SJCRH30 (cell line): ENCODE results near the gene RAMACL. TPM values are rescaled to one million over a fixed set of nuclear protein-coding genes. Genes with fewer than 3 reads are reported as not detected.

ENCODE experiments used
- DNase-seq, 2 experiments: peaks; one replicate each; pipeline ENCODE4 v3.0.0-alpha.2; 2015 to 2020
- H3K27ac ChIP-seq: fragments of 250-450 bp; sonication (Bioruptor Pico); 2 replicates; pipeline ENCODE4 v1.5.1; 2020; ENCODE audit warnings: mild to moderate bottlenecking, moderate library complexity
- H3K27me3 ChIP-seq: fragments of 250-450 bp; sonication (Bioruptor Pico); 2 replicates; pipeline ENCODE4 v1.5.1; 2020; ENCODE audit warnings: mild to moderate bottlenecking, moderate library complexity
- H3K36me3 ChIP-seq: fragments of 250-450 bp; sonication (Bioruptor Pico); 2 replicates; pipeline ENCODE4 v1.5.1; 2020; ENCODE audit warnings: mild to moderate bottlenecking, moderate library complexity
- H3K4me1 ChIP-seq: fragments of 250-450 bp; sonication (Bioruptor Pico); 2 replicates; pipeline ENCODE4 v1.5.1; 2020; ENCODE audit warnings: mild to moderate bottlenecking, moderate library complexity
- H3K4me3 ChIP-seq: fragments of 250-450 bp; sonication (Bioruptor Pico); 2 replicates; pipeline ENCODE4 v1.5.1; 2020; ENCODE audit warnings: mild to moderate bottlenecking, moderate library complexity
- H3K9me3 ChIP-seq: fragments of 250-450 bp; sonication (Bioruptor Pico); replicated peaks from 2 replicates; pipeline ENCODE4 v1.5.1; 2020; ENCODE audit warnings: mild to moderate bottlenecking, moderate library complexity
- total RNA-seq: library from RNA; depleted of rRNA; stranded (reverse); fragments of >200 nt; shearing (Covaris generic); gene quantifications from 2 replicates; pipeline ENCODE4 v1.2.3, GENCODE V29; 2014

Gene RAMACL
- total RNA-seq, 1 experiment from 2014 or later = 0.12 TPM

- H3K4me3 ChIP-seq = no peak overlapping the region
- DNase-seq = no peak
- H3K27me3 ChIP-seq = no peaks in the 10 kb centered on the region
- no peak overlapping the region for H3K27ac ChIP-seq
- no peaks in the 10 kb centered on the region for H3K36me3 ChIP-seq
- peaks cover 15% of the 10 kb centered on the region for H3K4me1 ChIP-seq
- H3K9me3 ChIP-seq = no peaks in the 10 kb centered on the region
Measured at GRCh38 chr6:166565084-166565967, 21.2 kb downstream of the RAMACL start.

- no peaks in the 10 kb centered on the region for H3K36me3 ChIP-seq
- no peak overlapping the region for H3K27ac ChIP-seq
- H3K4me3 ChIP-seq = no peak overlapping the region
- H3K9me3 ChIP-seq = no peaks in the 10 kb centered on the region
- no peaks in the 10 kb centered on the region for H3K27me3 ChIP-seq
- DNase-seq = no peak
- peaks cover 15% of the 10 kb centered on the region for H3K4me1 ChIP-seq
Measured at GRCh38 chr6:166563805-166564204, 22.7 kb downstream of the RAMACL start.

GRCh38 chr6:166563200-166563599 is 23.3 kb downstream of the RAMACL start:
- peaks cover 15% of the 10 kb centered on the region for H3K4me1 ChIP-seq
- H3K4me3 ChIP-seq = no peak overlapping the region
- H3K27ac ChIP-seq = no peak overlapping the region
- no peaks in the 10 kb centered on the region for H3K36me3 ChIP-seq
- no peak for DNase-seq
- no peaks in the 10 kb centered on the region for H3K9me3 ChIP-seq
- H3K27me3 ChIP-seq = no peaks in the 10 kb centered on the region

- H3K27ac ChIP-seq = no peak overlapping the region
Measured at GRCh38 chr6:166562726-166563125, 23.8 kb downstream of the RAMACL start.

GRCh38 chr6:166561771-166562359 is 24.6 kb downstream of the RAMACL start:
- Histone ChIP-seq H3K9me3 (no peaks in the 10 kb centered on the region), H3K36me3 (no peaks in the 10 kb centered on the region), H3K4me3 (no peak overlapping the region), H3K27me3 (no peaks in the 10 kb centered on the region), H3K27ac (no peak overlapping the region), H3K4me1 (peaks cover 9% of the 10 kb centered on the region)
- DNase-seq = no peak

More at GRCh38 chr6:166562726-166563125, 23.8 kb downstream of the RAMACL start:
- no peaks in the 10 kb centered on the region for H3K27me3 ChIP-seq
- H3K9me3 ChIP-seq = no peaks in the 10 kb centered on the region
- H3K4me1 ChIP-seq = peaks cover 15% of the 10 kb centered on the region
- H3K36me3 ChIP-seq = no peaks in the 10 kb centered on the region
- DNase-seq = no peak
- no peak overlapping the region for H3K4me3 ChIP-seq

- no peaks in the 10 kb centered on the region for H3K36me3 ChIP-seq
- H3K4me3 ChIP-seq = no peak overlapping the region
- H3K9me3 ChIP-seq = no peaks in the 10 kb centered on the region
- DNase-seq = no peak
- no peaks in the 10 kb centered on the region for H3K27me3 ChIP-seq
- H3K27ac ChIP-seq = no peak overlapping the region
- peaks cover 9% of the 10 kb centered on the region for H3K4me1 ChIP-seq
Measured at GRCh38 chr6:166560222-166560621, 26.3 kb downstream of the RAMACL start.

GRCh38 chr6:166559662-166560061 is 26.8 kb downstream of the RAMACL start:
- Histone ChIP-seq H3K4me3 (no peak overlapping the region), H3K36me3 (no peaks in the 10 kb centered on the region), H3K27ac (no peak overlapping the region), H3K9me3 (no peaks in the 10 kb centered on the region), H3K27me3 (no peaks in the 10 kb centered on the region), H3K4me1 (peaks cover 7% of the 10 kb centered on the region)
- DNase-seq = no peak

- Histone ChIP-seq H3K9me3 (no peaks in the 10 kb centered on the region), H3K36me3 (no peaks in the 10 kb centered on the region), H3K27ac (no peak overlapping the region), H3K4me1 (peaks cover 6% of the 10 kb centered on the region), H3K27me3 (no peaks in the 10 kb centered on the region), H3K4me3 (no peak overlapping the region)
- DNase-seq = no peak
Measured at GRCh38 chr6:166559211-166559610, 27.3 kb downstream of the RAMACL start.

GRCh38 chr6:166558156-166559005 is 28.1 kb downstream of the RAMACL start:
- Histone ChIP-seq H3K36me3 (no peaks in the 10 kb centered on the region), H3K4me1 (peaks cover 6% of the 10 kb centered on the region), H3K4me3 (no peak overlapping the region), H3K9me3 (no peaks in the 10 kb centered on the region), H3K27ac (no peak overlapping the region), H3K27me3 (no peaks in the 10 kb centered on the region)
- no peak for DNase-seq

GRCh38 chr6:166556863-166557322 is 29.6 kb downstream of the RAMACL start:
- no peaks in the 10 kb centered on the region for H3K27me3 ChIP-seq
- H3K27ac ChIP-seq = peak overlapping the region; percentile 66
- H3K4me1 ChIP-seq = peaks cover 6% of the 10 kb centered on the region
- no peaks in the 10 kb centered on the region for H3K36me3 ChIP-seq
- H3K9me3 ChIP-seq = no peaks in the 10 kb centered on the region
- H3K4me3 ChIP-seq = peak overlapping the region; percentile 30
- peak; percentile 85 to 87 for DNase-seq

- Histone ChIP-seq H3K27ac (peak overlapping the region; percentile 66), H3K9me3 (no peaks in the 10 kb centered on the region), H3K4me3 (no peak overlapping the region), H3K4me1 (peaks cover 6% of the 10 kb centered on the region), H3K27me3 (no peaks in the 10 kb centered on the region), H3K36me3 (no peaks in the 10 kb centered on the region)
- DNase-seq = no peak
Measured at GRCh38 chr6:166556336-166556735, 30.1 kb downstream of the RAMACL start.

- Histone ChIP-seq H3K27ac (no peak overlapping the region), H3K36me3 (no peaks in the 10 kb centered on the region), H3K4me1 (peaks cover 6% of the 10 kb centered on the region), H3K9me3 (no peaks in the 10 kb centered on the region), H3K4me3 (no peak overlapping the region), H3K27me3 (no peaks in the 10 kb centered on the region)
- DNase-seq = no peak
Measured at GRCh38 chr6:166555086-166555485, 31.4 kb downstream of the RAMACL start.

GRCh38 chr6:166554316-166554715 is 32.2 kb downstream of the RAMACL start:
- H3K9me3 ChIP-seq = no peaks in the 10 kb centered on the region
- no peak overlapping the region for H3K4me3 ChIP-seq
- H3K4me1 ChIP-seq = peaks cover 6% of the 10 kb centered on the region
- H3K27ac ChIP-seq = no peak overlapping the region
- no peaks in the 10 kb centered on the region for H3K36me3 ChIP-seq
- H3K27me3 ChIP-seq = no peaks in the 10 kb centered on the region
- DNase-seq = no peak

GRCh38 chr6:166553563-166554271 is 32.8 kb downstream of the RAMACL start:
- Histone ChIP-seq H3K9me3 (no peaks in the 10 kb centered on the region), H3K4me1 (peaks cover 6% of the 10 kb centered on the region), H3K36me3 (no peaks in the 10 kb centered on the region), H3K27me3 (no peaks in the 10 kb centered on the region), H3K4me3 (no peak overlapping the region), H3K27ac (no peak overlapping the region)
- no peak for DNase-seq
